ENCODE results near the gene ARHGEF25. TPM values are rescaled to one million over a fixed set of nuclear protein-coding genes. Genes with fewer than 3 reads are reported as not detected.

ARHGEF25 gene
- total and polyA plus RNA-seq, 2 of the 13 experiments (the other 11 are each of a cell fraction or from before 2014, with no cell fraction given): 11.5 to 12.5 TPM

DNA sequence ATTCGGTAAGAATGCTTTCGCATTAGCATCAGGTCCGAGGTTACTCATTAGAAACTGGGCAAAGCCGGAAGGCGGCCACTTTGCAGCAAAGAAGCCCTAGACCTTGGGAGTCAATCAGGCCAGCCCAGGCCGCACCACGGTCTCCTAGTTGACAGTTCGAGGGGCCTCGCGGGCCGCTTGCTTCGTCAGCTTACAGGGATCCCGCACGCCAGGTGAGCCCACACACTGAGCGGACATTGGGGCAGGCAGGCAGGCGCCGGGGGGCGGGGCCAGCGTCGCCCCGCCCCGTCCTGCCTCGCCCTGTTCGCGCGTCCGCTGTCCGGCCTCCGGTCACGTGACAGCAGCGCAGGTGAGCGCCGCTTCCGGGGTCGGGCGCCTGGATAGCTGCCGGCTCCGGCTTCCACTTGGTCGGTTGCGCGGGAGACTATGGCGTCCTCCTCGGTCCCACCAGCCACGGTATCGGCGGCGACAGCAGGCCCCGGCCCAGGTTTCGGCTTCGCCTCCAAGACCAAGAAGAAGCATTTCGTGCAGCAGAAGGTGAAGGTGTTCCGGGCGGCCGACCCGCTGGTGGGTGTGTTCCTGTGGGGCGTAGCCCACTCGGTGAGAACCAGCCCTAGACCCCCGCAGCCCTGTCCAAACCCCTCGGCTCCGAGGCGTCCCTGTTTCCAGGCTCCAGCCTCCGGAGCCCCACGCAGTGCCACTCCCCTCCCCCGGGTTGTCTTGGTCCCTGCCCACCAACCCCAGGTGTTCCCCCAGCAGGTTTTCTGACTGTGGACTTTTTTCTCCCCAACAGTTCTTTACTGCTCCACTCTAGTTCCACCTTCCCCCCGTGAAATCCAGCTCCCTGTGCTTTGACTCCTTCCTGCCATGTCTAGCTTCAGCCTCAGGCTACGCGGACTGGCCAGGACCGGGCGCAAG lies 20.1 kb upstream of the ARHGEF25 start, which contains the start of gene PIP4K2C (continued):
- TF ChIP-seq, protein P1, sequence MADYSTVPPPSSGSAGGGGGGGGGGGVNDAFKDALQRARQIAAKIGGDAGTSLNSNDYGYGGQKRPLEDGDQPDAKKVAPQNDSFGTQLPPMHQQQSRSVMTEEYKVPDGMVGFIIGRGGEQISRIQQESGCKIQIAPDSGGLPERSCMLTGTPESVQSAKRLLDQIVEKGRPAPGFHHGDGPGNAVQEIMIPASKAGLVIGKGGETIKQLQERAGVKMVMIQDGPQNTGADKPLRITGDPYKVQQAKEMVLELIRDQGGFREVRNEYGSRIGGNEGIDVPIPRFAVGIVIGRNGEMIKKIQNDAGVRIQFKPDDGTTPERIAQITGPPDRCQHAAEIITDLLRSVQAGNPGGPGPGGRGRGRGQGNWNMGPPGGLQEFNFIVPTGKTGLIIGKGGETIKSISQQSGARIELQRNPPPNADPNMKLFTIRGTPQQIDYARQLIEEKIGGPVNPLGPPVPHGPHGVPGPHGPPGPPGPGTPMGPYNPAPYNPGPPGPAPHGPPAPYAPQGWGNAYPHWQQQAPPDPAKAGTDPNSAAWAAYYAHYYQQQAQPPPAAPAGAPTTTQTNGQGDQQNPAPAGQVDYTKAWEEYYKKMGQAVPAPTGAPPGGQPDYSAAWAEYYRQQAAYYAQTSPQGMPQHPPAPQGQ (CRISPR knock-in tag; IDR thresholded peaks at IDR 0.05; ENCODE audit: borderline replicate concordance): no peak
- TF ChIP-seq CBX1 (IDR thresholded peaks at IDR 0.05; ENCODE audit: low read depth) (no peak), ZNF260 (CRISPR knock-in tag; IDR thresholded peaks at IDR 0.05; ENCODE audit: borderline replicate concordance, low read depth) (no peak), EED (CRISPR knock-in tag; IDR thresholded peaks at IDR 0.05) (no peak), CBFB (CRISPR knock-in tag; IDR thresholded peaks at IDR 0.05) (no peak)
- TF ChIP-seq, protein P2, sequence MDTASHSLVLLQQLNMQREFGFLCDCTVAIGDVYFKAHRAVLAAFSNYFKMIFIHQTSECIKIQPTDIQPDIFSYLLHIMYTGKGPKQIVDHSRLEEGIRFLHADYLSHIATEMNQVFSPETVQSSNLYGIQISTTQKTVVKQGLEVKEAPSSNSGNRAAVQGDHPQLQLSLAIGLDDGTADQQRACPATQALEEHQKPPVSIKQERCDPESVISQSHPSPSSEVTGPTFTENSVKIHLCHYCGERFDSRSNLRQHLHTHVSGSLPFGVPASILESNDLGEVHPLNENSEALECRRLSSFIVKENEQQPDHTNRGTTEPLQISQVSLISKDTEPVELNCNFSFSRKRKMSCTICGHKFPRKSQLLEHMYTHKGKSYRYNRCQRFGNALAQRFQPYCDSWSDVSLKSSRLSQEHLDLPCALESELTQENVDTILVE (CRISPR knock-in tag; IDR thresholded peaks at IDR 0.05): no peak; the same call in 1 of the 2 replicates
- TF ChIP-seq, protein P3, sequence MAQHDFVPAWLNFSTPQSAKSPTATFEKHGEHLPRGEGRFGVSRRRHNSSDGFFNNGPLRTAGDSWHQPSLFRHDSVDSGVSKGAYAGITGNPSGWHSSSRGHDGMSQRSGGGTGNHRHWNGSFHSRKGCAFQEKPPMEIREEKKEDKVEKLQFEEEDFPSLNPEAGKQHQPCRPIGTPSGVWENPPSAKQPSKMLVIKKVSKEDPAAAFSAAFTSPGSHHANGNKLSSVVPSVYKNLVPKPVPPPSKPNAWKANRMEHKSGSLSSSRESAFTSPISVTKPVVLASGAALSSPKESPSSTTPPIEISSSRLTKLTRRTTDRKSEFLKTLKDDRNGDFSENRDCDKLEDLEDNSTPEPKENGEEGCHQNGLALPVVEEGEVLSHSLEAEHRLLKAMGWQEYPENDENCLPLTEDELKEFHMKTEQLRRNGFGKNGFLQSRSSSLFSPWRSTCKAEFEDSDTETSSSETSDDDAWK (CRISPR knock-in tag; IDR thresholded peaks at IDR 0.05): no peak
- TF ChIP-seq, protein P4, sequence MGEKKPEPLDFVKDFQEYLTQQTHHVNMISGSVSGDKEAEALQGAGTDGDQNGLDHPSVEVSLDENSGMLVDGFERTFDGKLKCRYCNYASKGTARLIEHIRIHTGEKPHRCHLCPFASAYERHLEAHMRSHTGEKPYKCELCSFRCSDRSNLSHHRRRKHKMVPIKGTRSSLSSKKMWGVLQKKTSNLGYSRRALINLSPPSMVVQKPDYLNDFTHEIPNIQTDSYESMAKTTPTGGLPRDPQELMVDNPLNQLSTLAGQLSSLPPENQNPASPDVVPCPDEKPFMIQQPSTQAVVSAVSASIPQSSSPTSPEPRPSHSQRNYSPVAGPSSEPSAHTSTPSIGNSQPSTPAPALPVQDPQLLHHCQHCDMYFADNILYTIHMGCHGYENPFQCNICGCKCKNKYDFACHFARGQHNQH (CRISPR knock-in tag; IDR thresholded peaks at IDR 0.05): 0 out of 2 replicates have a peak, but pooled peaks have one; percentile 29
- TF ChIP-seq, protein P5, sequence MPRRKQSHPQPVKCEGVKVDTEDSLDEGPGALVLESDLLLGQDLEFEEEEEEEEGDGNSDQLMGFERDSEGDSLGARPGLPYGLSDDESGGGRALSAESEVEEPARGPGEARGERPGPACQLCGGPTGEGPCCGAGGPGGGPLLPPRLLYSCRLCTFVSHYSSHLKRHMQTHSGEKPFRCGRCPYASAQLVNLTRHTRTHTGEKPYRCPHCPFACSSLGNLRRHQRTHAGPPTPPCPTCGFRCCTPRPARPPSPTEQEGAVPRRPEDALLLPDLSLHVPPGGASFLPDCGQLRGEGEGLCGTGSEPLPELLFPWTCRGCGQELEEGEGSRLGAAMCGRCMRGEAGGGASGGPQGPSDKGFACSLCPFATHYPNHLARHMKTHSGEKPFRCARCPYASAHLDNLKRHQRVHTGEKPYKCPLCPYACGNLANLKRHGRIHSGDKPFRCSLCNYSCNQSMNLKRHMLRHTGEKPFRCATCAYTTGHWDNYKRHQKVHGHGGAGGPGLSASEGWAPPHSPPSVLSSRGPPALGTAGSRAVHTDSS (CRISPR knock-in tag; conservative IDR thresholded peaks at IDR 0.05): no peak
- TF ChIP-seq, protein P6, sequence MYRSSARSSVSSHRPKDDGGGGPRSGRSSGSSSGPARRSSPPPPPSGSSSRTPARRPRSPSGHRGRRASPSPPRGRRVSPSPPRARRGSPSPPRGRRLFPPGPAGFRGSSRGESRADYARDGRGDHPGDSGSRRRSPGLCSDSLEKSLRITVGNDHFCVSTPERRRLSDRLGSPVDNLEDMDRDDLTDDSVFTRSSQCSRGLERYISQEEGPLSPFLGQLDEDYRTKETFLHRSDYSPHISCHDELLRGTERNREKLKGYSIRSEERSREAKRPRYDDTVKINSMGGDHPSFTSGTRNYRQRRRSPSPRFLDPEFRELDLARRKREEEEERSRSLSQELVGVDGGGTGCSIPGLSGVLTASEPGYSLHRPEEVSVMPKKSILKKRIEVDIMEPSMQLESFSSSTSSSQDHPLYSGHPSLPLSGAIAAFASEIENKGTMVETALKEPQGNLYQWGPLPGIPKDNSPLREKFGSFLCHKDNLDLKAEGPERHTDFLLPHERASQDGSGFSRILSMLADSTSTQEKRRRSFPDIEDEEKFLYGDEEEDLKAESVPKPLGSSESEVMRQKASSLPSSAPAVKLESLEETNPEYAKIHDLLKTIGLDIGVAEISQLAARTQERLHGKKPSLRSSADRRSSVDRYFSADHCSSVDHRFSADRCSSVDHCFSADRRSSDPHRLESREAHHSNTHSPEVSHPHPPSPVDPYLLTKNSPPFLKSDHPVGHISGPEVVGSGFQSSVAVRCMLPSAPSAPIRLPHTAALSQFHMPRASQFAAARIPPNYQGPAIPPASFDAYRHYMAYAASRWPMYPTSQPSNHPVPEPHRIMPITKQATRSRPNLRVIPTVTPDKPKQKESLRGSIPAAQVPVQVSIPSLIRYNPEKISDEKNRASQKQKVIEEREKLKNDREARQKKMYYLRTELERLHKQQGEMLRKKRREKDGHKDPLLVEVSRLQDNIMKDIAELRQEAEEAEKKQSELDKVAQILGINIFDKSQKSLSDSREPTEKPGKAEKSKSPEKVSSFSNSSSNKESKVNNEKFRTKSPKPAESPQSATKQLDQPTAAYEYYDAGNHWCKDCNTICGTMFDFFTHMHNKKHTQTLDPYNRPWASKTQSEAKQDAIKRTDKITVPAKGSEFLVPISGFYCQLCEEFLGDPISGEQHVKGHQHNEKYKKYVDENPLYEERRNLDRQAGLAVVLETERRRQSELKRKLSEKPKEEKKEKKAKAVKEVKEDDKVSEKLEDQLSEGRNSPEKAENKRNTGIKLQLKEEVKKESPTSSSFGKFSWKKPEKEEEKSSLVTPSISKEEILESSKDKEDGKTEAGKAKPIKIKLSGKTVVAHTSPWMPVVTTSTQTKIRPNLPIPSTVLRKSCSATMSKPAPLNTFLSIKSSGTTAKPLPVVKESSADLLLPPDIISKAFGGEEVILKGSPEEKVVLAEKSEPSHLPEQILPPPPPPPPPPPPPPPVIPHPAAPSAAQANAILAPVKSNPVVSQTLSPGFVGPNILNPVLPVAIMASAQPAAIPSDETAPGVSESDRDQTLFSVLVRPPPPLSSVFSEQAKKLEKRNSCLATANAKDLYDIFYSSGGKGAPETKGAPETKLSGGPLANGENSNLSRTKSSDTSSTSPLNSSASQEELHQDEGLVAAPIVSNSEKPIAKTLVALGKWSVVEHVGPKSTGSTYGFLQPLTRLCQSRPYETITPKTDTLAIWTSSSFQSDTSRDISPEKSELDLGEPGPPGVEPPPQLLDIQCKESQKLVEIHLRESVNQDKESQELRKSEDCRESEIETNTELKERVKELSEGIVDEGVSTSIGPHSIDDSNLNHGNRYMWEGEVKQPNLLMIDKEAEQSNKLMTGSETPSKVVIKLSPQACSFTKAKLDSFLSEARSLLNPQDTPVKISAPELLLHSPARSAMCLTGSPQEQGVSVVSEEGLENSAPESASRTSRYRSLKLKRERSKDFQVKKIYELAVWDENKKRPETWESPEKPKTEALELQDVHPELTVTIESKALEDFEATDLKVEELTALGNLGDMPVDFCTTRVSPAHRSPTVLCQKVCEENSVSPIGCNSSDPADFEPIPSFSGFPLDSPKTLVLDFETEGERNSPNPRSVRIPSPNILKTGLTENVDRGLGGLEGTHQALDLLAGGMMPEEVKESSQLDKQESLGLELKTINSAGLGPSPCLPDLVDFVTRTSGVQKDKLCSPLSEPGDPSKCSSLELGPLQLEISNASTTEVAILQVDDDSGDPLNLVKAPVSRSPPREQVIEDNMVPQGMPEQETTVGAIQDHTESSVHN (CRISPR knock-in tag; IDR thresholded peaks at IDR 0.05): no peak
